Stimulated activated CD4-positive, alpha-beta T cell treated with anti-CD3 and anti-CD28 coated beads, Interleukin-15, amount 100 ng/mL, for 1 hour (primary cell): Measurements from ENCODE around the gene FLNC.

Experiments
- DNase-seq, 2 donors: peaks; one replicate each; pipeline ENCODE4 v3.0.0-alpha.2; 2020; ENCODE audit warnings: low read depth in 1 of 2, low spot score in 1 of 2

FLNC gene, protein sequence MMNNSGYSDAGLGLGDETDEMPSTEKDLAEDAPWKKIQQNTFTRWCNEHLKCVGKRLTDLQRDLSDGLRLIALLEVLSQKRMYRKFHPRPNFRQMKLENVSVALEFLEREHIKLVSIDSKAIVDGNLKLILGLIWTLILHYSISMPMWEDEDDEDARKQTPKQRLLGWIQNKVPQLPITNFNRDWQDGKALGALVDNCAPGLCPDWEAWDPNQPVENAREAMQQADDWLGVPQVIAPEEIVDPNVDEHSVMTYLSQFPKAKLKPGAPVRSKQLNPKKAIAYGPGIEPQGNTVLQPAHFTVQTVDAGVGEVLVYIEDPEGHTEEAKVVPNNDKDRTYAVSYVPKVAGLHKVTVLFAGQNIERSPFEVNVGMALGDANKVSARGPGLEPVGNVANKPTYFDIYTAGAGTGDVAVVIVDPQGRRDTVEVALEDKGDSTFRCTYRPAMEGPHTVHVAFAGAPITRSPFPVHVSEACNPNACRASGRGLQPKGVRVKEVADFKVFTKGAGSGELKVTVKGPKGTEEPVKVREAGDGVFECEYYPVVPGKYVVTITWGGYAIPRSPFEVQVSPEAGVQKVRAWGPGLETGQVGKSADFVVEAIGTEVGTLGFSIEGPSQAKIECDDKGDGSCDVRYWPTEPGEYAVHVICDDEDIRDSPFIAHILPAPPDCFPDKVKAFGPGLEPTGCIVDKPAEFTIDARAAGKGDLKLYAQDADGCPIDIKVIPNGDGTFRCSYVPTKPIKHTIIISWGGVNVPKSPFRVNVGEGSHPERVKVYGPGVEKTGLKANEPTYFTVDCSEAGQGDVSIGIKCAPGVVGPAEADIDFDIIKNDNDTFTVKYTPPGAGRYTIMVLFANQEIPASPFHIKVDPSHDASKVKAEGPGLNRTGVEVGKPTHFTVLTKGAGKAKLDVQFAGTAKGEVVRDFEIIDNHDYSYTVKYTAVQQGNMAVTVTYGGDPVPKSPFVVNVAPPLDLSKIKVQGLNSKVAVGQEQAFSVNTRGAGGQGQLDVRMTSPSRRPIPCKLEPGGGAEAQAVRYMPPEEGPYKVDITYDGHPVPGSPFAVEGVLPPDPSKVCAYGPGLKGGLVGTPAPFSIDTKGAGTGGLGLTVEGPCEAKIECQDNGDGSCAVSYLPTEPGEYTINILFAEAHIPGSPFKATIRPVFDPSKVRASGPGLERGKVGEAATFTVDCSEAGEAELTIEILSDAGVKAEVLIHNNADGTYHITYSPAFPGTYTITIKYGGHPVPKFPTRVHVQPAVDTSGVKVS (N-terminal part only)

DNA sequence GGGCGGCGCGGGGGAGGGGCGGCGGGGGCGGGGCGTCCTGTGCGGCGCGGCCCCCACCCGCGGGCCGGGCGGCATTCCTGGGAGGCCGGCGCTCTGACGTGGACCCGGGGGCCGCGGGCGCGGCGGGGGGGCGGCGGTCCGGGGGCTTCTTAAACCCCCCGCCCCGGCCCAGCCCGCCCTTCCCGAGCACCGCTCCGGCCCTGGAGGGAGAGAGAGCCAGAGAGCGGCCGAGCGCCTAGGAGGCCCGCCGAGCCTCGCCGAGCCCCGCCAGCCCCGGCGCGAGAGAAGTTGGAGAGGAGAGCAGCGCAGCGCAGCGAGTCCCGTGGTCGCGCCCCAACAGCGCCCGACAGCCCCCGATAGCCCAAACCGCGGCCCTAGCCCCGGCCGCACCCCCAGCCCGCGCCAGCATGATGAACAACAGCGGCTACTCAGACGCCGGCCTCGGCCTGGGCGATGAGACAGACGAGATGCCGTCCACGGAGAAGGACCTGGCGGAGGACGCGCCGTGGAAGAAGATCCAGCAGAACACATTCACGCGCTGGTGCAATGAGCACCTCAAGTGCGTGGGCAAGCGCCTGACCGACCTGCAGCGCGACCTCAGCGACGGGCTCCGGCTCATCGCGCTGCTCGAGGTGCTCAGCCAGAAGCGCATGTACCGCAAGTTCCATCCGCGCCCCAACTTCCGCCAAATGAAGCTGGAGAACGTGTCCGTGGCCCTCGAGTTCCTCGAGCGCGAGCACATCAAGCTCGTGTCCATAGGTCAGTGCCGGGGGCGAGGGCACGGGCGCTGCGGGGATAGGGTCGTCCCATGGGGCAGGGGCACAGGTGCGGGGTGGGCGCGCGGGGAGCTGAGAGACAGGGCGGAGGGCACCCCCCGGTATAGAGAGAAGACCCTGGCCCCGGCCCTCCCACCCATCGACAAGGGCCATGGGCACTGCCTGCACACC, at the start of gene FLNC:
TSS of gene FLNC (plus strand) at position 176 of the 947 bp plus-strand sequence. CDS start at position 408, 232 bp downstream.
- no peak for DNase-seq

DNA sequence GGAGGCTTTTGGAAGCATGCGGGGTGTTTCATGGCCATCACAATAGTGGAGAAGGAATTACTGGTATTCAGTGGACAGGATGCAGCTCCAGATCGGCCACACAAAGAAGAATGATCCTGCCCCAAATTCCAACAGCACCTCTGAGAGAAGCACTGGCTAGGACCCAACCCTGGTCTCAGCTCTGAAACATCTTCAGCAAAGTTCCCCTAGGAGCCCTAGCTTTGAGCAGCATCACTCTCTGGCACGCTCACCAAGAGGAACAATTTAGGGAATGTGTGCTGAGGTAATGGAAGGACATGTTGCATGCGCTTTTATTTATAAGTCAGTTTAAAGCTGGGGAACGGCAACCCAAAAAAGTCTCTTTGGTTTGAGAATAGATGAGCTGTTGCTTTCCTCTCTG, 49.1 kb upstream of the FLNC start:
- no peak for DNase-seq

DNA sequence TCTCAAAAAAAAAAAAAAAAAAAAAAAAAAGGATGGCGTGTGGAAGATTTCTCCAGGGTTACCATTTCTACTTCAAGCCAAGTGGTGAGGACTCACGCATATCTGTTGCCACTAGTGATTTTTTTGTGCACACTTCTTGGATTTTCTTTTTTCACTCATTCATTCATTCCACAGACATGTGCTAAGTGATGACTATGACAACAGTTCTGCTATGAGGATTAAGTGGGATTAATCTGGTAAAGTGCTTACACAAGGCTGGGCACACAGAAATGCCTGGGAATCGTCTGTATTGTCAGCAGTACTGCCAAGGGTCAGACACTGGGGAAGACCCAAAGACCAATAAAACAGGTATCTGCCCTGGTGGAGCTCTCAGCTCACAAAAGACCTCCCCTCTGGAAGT, 48.4 kb upstream of the FLNC start:
- DNase-seq: no peak

DNA sequence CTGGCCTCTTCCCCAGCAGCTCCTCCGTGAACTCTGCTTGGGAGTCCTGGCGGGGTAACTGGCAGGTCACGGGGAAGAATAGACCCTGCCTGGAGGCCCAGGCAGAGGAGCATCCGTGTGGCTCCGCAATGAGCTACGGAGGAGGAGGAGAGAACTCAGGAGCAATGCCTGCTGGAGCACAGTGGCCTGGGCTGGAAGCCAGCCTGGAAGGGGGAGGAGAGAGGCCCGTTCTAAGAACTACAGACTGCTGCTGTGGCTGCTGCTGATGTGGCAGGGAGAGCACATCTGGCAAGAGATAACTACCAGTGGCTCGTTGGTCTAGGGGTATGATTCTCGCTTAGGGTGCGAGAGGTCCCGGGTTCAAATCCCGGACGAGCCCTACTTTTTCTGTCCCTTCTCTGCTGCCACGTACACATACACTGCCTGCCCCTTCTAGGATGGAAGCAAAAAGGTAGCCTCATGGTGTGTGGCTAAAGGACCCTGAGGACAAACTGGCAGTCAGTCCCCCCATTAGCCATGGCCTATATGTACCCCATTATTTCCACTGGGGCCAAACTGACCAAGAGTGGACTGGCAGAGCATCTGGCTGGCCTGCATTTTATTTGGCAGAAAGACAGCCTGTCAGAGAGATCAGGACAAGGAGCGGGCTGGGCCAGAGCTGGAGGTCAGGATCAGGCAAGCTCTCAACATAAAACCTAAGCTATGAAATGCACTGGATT, 46.9 kb upstream of the FLNC start:
- DNase-seq: no peak

DNA sequence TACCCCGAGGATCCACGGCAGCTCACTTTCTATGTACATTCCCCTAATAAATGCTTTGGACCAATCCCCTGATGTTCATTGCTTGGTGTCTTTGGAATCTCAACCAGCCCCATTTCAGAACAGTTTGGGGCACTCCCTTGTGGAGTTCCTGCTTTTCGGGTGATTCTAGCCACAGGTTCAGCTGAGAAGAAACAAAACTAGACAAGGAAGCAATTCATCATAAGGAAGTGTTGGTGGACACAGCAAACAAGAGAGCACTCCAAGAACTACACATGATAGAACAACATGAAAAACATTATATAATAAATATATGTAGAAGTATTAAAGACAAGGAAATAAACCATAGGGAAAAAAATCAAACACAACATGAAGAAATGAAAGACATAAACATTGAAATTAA, 44.5 kb upstream of the FLNC start:
- DNase-seq: no peak

DNA sequence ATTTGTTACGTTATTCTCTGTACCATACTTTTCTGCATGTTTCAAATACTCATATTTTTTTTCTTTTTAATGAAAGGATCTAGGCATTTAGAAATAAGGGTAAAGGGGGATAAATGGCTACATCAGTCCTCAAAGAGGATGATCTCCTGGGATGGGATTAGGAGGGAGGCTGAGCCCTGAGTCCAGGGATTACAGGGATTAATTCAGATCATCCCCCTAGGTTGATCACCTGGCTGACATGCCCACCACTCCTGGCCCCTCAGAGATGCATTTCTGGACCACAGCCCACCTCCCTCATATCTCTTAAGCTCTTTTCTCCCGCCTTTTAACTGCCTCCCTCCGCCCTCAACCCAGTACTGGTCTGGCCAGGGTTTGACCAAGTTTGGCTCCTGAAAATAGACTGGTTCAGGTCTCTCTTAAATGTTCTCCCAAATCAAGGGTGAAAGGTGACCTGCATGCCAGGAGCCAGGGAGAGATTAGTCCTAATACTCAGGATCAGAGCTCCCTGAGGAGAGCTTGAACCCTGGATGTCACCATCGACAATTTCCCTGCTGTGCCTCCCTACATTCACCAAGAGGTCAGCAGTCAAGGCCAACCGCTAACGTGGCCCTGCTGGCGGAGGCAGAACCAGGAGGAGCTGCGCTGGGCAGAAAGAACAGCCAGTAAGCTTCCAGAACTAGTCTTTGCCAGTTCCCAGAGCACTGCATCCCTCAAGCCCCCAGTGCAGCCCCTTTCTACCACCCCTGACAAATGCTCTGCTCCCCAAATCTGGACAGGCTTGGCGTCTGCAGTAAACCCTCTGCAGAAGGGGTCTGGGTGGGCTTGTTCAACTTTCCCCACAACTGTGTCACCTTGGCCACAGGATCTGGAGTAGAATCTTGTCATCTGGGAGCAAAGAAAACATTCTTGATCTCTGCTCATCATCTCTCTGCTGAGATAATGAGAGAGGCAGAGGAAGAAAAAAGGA, 41.5 kb upstream of the FLNC start:
- no peak for DNase-seq

DNA sequence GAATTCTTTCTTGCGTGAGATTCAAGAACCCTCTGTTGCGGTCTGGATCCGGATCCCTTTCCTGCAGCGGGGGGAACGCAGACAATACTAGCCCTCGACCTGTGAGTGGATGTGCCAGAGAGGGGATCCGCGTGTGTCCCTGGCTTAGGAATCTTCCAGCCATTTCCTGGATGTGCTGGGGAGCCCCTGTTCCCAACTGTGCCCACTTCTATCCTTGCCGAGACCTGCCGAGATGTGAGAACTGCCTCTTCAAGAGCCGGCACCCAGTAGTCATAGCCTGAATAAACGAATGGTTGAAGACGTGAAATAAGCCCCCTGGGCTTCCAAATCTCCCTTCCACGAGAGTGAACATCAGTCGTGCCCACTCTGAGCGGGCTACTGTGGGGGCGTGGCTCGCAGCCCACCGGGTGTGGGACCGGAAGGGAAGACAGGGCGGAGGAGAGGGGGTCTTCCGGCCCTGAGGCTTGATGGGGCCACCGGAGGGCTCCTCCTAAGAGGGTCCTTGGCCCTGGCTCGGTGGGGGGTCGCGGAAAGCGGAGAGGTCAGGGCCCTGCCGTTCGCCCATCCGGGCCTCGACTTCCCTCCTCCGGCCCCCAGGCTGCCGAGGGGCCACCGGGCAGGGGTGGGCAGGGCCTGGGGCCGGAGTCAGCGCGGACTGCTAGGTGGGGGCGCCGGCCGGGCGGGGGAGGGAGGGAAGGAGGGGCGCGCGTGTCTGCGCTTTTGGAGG, 39.7 kb upstream of the FLNC start:
- DNase-seq: no peak

DNA sequence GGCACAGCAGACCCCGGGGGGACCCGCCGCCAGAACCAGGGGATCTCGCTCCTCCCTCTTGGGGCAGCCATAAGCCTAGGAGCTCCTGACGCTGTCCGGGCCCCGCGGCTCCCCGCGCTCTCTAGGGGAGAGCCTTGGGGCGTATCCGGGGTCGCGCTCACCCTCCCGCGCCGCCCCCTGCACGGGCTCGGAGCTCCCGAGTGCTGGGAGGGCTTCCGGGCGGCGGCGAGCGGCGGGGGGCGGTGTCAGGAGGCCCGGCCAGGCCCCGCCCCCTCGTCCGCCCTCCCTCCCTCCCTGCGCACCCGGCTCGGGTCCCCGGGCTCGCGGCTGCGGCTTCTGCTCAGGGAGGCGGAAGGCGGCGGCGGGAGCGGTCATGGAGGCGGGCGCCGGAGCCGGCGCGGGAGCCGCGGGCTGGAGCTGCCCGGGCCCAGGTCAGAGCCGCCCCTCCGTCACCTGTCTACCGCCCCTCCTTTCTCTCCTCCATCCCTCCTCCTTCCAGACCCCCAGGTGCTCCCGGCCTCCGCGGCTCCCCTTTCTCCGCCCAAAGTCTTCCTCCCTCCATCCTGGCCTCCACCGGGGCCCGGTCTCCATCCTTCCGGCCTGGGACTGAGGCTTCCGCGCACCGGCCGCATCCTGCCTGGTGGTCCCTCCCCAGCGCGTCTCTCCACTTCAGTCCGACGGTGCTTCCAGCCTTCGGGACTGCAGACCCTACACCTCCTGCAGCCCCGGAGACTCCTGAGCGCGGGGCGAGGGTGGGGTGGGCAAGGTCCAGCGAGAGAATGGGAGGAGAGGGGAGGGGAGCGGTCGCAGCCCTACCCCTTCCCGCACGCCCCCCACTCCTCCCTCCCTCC, 38.9 kb upstream of the FLNC start, which contains the start of gene CCDC136:
TSS of gene CCDC136 (plus strand) at position 848 of the 851 bp plus-strand sequence. CDS start 444 bp downstream, outside the sequence.
- DNase-seq: peak; percentile 62 to 66

DNA sequence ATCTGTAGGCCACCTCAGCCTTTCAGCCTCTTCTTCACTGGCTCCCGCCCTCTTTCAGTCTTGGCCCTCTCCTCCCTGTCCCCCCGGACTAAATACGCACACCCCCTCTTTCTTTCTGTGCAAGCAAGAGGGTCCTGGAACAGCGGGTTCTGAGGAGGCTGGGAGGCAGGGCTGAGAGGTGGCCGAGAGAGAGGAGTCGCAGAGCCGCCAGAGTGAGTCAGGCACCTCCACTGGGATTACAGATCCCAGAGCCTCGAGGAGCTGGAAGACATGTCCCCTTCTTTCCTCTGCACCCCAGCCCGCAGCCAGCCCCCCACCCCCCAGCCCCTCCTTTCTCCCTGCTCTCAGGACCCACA, 38.3 kb upstream of the FLNC start:
- no peak for DNase-seq

DNA sequence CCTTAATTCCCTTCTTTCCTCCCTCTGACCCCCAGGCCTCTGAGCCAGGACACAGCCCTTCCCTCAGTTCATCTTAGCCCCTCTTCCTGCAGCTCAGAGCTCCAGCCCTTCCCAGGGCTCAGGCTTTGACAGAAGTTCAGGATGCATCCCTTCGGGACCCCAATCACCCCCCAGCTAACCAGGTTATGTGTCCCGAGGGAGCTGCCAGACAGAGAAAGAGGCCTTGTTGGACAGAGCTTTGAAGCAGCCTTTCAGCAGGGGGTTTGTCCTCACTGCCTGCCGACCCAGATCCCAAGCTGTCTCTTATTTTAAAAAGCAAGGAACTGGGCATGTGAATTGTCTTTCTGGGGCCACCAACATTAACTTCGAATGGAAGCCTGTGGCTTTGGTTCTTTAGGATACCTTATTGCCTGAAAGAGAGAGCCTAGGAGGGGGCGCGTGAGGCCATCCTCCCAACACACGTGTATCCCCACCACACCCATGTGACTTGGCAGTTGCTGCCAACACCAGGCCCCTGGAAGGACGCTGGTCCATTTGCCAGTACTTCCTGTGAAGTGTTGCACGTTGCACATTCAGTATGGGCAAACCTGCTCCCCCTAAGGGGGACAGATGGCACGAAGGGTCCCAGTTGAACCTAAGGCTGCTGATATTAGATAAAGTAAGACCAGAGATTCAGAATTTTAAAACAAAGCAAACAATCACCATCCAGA, 37.6 kb upstream of the FLNC start:
- DNase-seq: no peak

DNA sequence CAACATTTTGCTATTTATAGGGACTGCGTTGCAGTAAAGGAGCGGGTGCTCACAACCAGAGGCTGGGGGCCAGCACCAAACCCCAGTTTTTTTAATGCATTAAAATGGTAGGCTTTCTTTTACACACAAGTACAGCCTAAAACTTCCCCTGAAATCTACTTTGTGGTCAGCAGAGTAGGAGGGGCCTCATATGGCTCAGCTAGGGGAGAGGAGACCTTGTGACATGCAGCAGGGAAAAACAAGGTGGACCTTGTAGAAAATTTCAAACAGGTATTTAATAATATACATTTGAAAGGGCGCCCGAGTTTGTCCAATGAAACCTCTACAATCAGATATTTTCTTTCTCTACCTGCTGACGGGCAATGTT, 37.0 kb upstream of the FLNC start:
- DNase-seq: no peak

DNA sequence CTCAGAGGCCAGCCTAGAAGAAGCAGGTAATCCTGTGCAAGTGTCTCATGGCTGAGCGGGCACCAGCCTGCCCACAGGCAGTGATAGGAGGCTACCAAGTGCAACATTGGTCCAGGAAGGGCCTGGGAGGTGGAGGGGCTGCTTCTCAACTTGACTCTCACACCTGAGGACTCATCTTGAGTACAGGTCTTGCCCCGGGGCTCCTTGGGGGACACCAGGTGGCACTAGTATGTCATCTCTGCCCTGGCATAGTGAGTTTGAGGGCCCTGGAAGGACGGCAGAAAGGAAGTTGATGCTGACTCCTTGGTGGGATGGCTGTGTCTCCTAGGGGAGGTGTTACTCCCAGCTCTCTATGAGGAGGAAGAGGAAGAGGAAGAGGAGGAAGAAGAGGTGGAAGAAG, 36.2 kb upstream of the FLNC start:
- no peak for DNase-seq

DNA sequence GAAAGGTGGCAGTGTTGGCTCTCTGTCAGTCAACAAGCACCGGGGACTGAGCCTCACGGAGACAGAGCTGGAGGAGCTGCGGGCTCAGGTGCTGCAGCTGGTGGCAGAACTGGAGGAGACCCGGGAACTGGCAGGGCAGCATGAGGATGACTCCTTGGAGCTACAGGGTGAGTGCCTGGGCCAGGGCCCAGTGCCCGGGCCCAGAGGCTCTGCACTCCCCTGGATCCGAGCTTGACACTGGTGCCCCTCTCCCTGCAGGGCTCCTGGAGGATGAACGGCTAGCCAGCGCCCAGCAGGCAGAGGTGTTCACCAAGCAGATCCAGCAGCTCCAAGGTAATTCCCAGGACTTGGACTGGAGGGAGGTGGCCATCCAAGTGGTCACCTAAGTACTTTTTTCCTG, 35.8 kb upstream of the FLNC start:
- DNase-seq: no peak

DNA sequence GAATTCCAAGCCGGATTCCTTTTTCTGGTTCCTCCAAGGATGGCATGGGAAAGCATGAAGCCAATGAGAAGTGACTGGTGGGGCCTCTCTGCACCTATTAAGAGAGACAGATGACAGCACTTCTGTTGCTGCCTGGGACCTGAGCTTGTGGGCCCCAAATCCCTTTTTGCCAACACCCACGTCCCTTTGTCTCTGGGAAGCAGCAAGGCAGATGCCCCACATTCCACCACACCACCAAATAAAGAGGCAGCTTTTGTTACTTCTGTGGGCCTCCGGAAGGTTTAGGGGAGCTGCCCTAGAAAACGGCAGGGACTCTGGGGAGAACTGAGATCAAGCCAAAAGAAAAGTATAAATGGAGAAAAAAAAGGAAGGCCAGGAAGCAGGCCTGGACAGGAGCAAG, 35.1 kb upstream of the FLNC start:
- no peak for DNase-seq

DNA sequence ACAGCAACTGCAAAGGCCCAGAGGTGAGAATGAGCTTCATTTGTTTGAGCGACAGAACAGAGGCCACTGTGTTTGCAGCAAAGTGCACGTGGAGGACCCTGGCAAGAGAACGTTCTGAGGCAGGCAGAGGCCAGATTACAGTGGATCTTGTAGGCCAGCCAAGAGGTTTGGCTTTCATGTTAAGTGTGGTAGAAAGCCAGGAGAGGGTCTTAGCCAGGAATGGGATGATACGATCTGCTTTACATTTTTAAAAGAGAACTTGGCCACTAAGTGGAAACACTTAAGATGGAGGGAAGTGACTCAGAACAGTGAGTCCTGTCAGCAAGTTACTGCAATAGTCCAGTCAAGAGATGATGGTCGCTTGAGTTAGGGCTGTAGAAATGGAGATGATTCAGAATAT, 33.9 kb upstream of the FLNC start:
- DNase-seq: no peak

DNA sequence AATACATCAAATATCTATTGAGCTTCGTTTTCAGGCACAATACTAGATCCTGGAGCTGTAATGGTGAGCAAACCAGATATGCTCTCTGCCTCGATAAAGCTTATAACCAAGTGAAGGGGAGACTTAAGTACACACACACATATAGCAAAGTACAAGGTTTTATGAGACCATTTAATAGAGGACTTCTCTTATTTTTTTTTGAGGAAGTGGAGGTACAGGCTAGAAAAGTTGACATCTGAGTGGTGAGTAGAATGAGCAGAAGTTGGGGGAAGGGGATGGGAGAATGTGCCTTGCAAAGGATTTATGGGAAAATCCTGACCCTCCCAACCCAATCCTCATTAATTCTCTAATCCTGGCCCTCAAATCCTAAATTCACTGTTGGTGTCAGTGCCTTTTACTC, 30.8 kb upstream of the FLNC start:
- DNase-seq: no peak
